HG02571 (cell line): ENCODE data around the gene MIER2.

Experiments
- ATAC-seq: cut with Tn5 transposase; IDR thresholded peaks from one replicate; pipeline ENCODE4 v1.9.1; 2021; ENCODE audit warnings: mild to moderate bottlenecking, moderate library complexity; ENCODE audit not compliant: unreplicated experiment

MIER2 gene

DNA sequence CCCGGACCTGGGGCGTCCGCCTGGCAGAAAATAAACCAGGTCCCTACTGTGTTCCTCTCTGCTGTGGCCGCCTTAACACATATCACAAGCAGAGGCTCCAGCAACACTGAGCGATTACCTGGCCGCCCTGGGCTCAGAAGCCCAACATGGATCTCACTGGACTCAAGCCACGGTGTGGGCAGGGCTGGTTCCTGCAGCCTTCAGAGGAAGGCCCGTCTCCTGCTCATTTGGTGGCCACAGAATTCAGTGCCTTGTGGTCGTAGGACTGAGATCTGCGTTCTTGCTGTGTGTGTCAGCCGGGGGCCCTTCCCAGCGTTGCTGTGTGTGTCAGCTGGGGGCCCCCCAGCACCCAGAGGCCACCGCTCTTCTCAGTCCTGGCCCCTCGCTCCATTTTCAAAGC, 34.1 kb upstream of the MIER2 start:
- no peak for ATAC-seq

DNA sequence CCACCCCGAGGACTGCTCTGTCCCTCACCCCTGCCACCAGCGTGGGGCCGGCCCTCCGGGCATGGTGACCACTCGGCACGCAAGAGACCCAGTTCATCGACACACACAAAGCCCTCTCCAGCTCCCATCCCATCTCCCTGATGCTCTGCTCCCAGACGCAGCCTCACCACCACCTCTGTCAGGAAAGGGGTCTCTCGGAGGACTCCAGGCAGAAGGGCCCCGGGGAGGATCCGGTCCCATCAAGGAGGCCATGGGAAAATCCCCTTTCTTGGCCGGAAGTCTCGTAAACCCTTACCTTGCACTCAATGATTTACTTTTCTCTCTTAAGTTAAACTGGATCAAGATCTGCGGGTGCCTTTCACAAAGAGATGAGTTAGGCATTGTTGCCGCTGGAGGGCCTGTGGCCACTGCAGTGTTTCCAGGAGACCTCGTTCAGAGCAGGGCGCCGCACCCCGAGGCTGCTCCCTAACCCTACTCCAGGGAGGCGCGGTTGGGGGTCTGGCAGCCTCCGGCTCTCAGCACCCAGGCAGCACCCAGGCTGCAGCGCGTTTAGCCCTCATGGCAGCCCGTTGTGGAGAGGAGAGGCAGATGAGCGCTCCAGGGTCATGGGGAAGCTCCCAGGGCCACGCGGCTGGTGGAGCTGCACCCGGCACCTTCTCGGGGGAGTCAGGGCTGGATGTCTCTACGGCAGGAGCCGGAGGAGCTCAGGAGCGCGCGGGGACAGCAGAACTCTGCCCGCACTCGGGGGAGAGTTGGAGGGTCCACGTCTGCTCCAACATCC, 33.4 kb upstream of the MIER2 start:
- ATAC-seq: no peak

DNA sequence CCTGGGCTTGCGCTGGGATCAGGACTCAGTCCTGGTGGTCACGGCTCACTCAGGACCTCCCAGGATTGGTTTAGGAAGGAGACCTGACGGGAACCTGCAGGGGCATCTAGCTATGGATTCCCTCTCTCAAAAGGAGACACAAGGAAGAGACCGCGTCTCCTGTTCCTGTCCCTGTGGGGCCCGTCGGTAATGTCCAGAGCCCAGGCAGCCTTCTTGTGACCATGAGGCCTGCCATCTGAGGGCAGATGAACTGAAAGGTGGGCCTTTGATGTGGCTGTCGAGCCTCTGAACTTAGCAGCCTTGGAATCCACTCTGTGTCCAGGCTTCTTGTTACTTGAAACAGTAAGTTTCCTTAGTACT, 31.5 kb upstream of the MIER2 start:
- ATAC-seq: no peak

DNA sequence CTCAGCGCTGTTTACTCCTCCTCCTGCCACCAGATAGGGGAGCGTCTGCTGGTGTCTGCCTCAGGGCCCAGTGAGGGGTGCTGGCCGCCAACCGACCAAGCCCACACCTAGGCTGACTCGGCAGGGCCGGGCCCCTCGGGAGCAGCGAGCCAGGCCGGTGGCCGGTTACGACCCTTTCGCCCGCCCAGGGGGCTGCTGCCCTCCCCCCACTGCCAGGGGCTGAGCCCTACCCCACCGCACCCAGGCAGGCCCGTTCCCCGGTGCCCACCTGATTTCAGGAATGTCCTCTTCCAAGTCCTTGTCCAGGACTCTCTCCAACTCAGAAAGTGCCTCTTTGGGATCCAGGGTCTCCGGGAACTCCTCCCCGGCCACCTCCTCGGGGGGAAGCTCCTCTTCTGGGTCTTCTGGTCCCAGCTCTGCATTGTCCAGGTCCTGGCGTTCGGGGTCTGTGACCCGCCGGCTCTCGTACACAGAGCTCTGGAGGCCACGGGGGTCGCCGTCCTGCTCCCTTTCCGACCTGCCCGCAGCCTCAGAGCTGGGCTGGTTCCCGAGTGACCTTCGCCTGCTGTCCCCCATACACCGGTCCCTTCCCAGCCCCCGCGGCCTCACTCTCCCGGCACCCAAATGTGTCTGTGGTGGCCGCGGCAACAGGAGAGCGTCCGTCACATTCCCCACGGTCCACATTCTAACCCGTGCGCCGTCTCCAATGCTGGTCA, 31.0 kb upstream of the MIER2 start:
- no peak for ATAC-seq

DNA sequence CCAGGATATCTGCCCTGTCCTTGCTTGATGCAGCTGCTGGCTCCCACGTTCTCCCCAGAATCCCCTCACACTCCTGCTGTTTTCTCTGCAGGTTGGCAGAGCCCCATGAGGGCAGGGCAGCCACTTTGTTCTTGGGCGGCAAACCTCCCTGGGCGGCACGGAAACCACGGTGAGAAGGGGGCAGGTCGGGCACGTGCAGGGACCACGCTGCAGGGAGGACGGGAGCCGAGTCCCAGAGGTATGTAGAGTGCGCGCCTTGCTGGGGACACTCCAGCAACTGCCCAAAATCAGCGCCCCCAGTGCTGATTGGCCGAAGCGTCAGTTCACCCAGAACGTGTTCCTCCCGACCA, 30.3 kb upstream of the MIER2 start:
- ATAC-seq: no peak

DNA sequence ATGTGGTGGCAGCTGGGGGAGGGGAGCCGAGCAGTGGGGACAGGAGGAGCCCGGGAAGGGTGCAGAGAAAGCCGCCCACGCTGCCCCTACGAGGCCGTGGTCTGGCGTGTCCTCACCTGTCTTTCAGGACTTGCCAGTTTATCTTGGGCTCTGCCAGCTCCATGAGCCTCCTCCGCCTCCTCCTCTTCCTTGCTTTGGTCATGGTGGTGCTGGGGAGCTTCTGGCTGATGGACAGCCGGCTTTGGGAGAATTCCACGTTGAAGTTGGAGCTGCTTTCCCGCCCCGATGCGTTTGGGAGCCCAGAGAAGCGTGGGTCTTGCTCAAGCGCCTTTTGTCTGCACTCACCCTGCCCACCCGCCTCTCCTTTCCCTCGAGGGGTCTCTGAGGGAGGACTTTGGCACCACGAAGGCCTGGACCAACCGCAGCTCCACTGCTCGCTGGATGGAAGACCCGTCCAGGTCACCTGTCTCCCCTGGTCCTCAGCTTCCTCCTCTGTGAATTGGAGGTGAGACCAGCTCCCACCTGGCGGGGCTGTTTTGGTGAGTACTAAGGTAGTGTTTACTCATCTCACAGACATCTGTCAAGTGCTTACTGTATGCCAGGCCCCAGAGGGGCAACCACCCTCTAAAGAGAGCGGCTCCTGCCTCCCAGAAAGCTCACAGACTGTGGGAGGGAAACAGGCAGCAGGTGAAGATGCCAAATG, 29.7 kb upstream of the MIER2 start:
- no peak for ATAC-seq

DNA sequence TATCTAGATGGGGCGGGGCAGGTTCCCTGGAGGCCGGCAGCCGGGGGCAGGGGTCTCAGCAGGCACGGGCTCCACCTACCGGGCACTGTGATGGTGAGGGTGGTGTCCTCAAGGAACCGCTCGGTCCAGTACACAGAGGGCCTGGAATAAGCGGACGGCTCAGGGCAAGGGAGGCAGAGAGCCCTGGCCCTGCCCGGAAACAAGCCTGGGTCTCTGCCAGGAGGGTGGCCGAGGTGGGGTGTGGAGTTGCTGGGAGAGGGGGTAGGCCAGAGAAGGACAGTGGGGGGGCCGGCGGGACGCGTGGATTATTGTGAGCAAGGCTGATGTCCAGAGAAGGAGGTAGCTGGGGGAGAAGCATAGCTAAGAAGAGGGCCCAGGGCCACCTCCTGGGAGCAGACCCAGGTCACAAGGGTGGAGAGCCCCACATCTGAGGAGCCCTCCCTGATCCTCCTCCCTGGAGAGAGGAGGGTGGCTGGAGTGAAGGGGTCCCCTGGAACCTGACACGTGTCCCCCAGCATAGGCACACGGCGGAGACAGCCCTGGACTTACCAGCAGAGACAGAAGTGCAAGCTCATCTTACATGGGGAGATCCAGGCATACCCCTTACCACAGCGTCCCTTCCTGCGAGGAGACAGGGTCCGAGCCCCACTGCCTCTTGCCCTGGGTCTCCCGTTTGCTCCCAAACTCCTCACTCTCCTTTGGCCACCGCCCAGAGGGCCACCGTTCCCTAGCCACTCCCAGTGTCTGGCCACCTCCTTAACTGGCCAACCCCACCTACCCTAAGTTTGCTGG, 29.0 kb upstream of the MIER2 start:
- no peak for ATAC-seq

DNA sequence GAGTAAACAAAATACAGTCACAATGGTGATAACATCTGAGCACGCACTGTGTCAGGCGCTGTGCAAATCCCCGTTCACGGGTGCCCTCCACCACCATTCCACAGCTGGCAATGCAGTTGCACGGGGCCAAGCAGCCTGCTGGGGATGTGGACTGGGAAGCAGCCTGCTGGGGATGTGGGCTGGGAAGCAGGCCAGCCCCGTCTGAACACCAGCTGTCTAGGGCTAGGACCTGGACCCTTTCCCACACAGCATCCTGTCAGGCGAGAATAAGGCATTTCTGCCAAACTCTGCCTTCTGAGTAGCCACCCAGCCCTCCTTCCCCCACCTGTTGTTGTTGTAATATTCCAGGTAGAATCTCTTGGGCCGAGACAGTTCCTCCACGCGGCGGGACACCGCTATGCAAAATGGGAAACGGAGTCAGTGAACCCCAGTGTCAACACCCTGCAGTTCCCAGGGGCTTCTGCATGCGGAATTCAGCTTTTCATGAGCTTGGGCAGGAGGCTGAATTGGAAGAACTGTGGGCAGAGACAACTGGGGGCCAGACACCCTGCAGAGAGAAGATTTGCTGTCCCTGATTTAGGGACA, 27.8 kb upstream of the MIER2 start:
- no peak for ATAC-seq

DNA sequence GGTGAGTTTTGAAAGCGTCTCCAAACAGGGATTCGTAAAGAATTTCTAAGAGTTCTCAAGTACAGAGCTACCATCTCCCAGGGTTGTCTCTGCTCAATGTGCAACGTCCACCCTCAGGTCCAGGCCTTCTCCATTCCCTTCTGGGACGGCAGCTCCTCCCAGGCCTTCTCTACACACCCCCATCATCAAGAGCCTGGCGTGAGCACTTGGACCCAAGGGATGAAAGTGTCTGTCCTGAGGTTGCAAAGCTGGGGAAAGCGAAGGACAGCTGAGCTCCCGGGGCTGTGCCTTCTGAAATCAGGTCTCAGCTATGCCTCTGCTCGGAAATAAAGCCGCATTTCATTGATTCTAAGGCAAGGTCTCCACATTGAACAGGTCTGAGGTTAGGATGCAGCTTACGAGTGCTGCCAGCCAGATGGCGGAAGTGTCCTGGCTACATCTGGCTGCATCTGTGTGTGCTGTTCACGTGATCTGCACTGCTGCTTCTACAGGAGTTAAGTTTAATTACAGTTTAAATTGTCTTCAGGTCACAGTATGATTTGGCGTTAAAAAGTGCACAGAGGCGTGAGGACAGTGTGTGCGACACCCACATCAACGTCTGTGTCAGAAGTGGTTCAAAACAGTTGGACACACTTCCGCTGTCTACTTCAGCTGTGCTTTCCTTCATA, 27.0 kb upstream of the MIER2 start:
- ATAC-seq: no peak

DNA sequence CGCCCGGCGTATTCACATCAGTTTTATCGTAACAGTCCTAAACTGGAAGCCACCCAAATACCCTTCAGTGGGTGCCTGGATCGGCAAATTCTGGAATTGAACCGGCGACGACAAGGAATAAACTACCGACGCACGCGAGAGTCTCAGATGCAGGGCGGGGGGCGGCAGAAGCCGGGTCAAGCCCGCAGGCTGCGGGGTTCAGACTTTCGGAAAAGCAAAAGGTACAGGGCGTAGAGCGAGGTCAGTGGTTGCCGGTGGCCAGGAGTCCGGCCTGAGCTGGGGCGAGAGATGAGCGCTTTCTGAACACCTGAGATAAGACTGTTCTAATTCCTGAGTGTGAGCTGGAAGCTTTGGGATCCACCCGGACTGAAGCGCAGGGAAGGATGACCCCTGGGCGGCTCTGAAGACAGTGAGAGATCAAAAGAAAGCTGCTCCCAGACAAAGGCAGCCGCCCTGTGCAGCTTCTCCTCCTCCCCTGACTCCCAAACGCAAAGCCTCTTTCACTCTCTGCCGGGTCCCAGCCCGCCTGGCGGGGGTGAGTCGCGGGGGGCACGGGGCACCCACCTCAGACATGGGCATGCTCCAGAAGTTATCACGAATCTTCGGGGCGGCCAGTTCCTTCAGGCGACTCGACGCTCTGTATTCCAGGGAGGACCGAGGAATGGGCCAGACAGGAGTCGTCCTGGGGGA, 26.2 kb upstream of the MIER2 start:
- ATAC-seq: no peak

DNA sequence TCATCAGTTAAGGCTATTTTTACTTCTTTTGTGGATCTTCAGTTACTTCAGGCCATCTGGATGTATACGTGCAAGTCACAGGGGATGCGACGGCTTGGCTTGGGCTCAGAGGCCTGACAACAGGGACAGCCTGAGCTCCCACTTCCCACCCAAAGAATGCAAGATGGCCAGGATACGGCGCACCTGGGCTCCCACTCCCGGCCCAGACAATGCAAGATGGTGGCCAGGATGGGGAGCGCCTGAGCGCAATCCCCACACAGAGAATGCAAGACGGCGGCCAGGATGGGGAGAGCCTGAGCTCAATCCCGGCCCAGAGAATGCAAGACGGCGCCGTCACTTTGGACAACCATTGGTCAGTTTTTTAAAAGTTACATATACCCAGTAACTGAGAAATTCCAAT, 25.3 kb upstream of the MIER2 start:
- ATAC-seq: no peak

DNA sequence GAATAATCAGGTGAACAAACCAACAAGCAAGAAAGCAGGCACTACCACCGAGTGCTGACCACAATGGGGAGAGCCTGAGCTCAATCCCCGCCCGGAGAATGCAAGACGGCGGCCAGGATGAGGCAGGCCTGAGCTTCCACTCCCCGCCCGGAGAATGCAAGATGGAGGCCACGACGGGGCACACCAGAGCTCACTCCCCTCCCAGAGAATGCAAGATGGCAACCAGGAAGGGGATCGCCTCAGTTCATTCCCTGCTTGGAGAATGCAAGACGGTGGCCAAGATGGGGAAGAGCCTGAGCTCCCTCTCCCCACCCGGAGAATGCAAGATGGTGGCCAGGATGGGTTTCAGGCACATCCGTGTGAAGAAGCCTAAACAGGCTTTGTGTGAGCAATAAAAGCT, 24.7 kb upstream of the MIER2 start:
- ATAC-seq: no peak

DNA sequence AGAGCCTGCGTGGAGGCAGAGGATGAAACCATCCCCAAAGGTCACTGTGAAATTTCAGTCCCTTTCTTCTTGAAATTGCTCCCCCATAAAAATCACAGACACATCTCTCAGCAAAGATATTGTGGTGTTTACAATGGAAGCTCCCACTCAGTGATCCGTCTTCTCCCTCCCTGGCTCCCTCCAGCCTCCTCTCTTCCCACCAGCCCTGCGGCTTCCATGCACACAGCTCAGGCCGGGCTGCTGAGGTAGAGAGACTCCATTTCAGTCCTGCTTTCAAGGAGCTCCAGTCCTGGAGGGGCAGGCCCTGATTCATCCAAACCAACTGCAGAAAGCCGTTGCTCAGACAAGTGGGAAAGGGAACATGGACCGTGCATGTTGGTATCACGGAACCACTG, 24.0 kb upstream of the MIER2 start:
- ATAC-seq: no peak

DNA sequence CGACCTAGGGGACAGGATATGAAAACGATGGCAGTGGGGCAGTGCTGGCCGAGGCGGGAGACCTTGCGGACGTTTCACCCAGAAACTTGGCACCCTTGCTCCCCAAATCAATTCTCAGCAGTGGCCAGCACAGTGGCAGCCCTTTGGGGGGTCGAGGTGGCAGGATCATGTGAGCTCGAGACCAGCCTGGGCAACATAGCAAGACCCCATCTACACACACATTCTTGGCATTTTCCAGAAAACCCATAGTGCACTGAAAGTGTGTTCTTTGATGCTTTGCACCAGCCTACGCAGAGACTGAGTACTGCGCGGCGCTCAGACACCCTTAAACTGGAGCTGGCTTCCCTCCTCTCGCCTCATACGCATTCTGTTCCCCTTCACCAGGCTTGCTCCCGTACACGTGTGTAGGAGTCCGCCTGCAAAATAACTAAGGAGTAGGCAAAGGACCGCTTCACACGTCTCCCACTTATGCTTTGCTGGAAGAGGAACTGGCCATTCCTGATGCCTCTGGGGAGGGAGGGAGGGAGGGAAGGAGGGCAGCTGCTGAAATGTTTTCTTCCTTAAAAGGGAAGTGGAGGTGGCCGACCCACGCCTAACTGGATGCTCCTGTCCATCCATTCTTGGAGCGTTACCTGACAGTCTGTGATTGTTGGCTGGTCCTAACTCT, 23.5 kb upstream of the MIER2 start:
- ATAC-seq: no peak

DNA sequence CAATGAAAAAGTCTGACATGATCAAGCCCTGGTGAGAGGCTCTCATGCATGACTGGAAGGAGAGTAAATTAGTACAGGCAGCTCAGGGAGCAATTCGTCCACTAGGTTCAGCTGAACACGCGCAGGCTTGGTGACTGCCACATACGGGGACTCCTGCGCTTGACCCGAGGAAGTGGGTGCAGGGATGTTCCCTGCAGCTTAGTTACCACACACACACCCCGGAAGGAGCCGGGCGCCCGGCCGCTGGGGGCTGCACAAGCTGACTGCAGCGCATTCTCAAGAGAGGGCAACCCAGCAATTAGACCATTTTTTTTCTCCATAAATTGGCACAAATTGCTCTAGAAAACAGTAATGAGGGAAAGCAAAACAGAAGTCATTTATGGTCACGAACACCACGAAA, 23.0 kb upstream of the MIER2 start:
- ATAC-seq: no peak

DNA sequence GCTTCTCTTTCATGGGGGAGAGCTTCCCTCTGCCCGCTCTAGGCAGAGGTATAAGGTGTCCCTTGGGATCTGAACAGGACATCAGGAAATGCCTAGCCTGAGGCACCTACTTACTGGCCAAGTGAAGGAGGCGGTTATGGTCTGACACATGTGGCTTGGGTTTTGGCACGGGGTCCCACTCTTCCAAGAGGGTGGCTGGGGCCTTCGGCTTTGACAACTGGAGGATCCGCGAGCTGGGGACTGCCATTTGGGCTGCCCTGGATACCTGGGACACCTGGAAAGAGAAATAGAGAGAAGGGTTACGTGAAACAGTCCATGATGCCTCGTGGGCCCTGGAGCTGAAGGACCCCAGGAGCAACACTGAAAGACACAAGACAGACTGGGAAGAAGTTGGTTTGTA, 22.4 kb upstream of the MIER2 start:
- ATAC-seq: no peak

DNA sequence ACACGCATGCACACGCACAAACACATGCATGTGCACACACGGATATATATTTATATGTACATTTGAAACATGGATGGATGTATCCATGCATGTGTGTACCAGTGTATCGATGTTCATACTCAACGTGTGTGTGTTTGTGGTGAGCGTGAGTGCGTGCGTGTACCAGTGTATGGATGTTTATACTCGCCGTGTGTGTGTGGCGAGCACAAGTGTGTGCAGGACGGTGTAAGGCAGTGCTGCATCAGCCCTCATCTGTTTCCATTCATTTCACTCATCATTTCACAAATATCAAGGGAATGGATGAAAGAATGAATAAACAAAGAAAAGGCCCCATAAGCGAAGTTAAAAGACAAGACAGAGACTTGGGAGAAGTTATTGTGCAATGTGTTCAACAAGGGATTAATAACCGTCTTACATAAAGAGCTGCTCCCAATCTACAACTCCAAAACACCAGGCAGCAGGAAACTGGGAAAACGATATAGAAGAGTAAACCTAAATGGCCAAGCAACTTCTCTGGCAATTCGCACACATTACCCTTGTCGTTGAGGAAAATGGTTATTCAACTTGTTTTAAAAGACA, 21.7 kb upstream of the MIER2 start:
- no peak for ATAC-seq

DNA sequence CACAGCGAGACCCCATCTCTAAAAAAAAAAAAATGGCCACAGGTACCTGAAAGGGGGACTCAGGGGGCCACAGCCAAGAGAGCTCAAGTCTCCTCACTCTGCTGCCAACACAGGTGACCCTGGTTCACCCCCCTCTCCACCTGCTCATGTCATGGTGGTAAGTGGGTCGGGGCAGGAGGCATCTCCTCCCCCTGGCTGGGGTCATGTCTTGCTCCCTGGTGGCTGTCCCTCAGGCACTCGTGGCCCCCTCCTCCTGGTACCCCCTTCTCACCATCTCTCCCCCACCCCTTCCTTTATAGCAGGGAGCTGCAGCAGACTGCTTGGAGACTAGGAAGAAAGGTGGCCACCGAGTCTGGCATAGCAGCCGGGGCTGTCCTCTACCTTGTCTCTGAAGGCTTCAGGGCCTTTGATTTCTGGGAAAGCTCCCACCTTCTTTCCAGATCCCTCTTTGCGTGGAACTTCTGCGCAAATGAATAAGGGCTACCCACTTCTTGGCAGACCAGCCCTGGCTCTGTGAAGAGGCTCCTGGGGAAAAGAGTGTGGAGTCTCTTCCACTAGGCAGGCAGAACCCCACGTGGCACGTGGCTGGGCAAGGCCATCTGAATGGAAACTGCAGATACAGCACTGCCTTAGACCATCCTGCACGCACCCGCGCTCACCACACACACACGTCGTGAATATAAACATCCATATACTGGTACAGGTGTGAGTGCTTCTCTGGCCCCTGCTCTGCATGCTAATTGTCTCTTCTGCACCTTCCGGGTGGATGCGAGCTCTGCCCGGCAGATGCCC, 20.1 kb upstream of the MIER2 start:
- no peak for ATAC-seq
